HG03469 (cell line): ENCODE results near the gene RNF213.

Experiments used
- ATAC-seq: cut with Tn5 transposase; IDR thresholded peaks from one replicate; pipeline ENCODE4 v1.9.1; 2021; ENCODE audit warnings: mild to moderate bottlenecking, moderate library complexity, moderate number of reproducible peaks; ENCODE audit not compliant: unreplicated experiment

RNF213 gene

GRCh38 chr17:80363518-80364090, 103.0 kb downstream of the RNF213 start:
- ATAC-seq = no peak

- ATAC-seq = no peak
Measured at GRCh38 chr17:80364091-80364691, 103.5 kb downstream of the RNF213 start.

- no peak for ATAC-seq
Measured at GRCh38 chr17:80365001-80365965, 104.6 kb downstream of the RNF213 start.

- ATAC-seq = no peak
Measured at GRCh38 chr17:80365983-80366382, 105.3 kb downstream of the RNF213 start.

- no peak for ATAC-seq
Measured at GRCh38 chr17:80367503-80367902, 106.9 kb downstream of the RNF213 start.

- no peak for ATAC-seq
Measured at GRCh38 chr17:80371196-80371595, 110.5 kb downstream of the RNF213 start.

- ATAC-seq = no peak
Measured at GRCh38 chr17:80372456-80372855, 111.8 kb downstream of the RNF213 start.

GRCh38 chr17:80372922-80373570, 112.4 kb downstream of the RNF213 start:
- ATAC-seq = no peak

GRCh38 chr17:80374039-80374731, 113.5 kb downstream of the RNF213 start:
- ATAC-seq = no peak

GRCh38 chr17:80374732-80375585, 114.3 kb downstream of the RNF213 start:
- ATAC-seq = no peak

- ATAC-seq = no peak
Measured at GRCh38 chr17:80376531-80376930, 115.9 kb downstream of the RNF213 start.

- ATAC-seq = no peak
Measured at GRCh38 chr17:80377798-80378197, 117.1 kb downstream of the RNF213 start.

GRCh38 chr17:80379348-80379747, 118.7 kb downstream of the RNF213 start:
- no peak for ATAC-seq

- ATAC-seq = no peak
Measured at GRCh38 chr17:80380068-80380467, 119.4 kb downstream of the RNF213 start.

GRCh38 chr17:80380555-80381002, 119.9 kb downstream of the RNF213 start:
- ATAC-seq = no peak

- no peak for ATAC-seq
Measured at GRCh38 chr17:80381416-80381923, 120.8 kb downstream of the RNF213 start.

GRCh38 chr17:80382446-80382845, 121.8 kb downstream of the RNF213 start:
- ATAC-seq = no peak

- no peak for ATAC-seq
Measured at GRCh38 chr17:80382956-80383355, 122.3 kb downstream of the RNF213 start.
